Trophoblast cell (in vitro differentiated cells and primary cell): ENCODE data around the gene HNRNPA2B1.

ENCODE experiments used
- DNase-seq, 2 donors: peaks; one replicate each; pipeline ENCODE4 v3.0.0-alpha.2; 2016
- H2AFZ ChIP-seq: 2 replicates; pipeline ENCODE4 v1.6.1; 2013; ENCODE audit warnings: low read length, moderate library complexity, mild to moderate bottlenecking; ENCODE audit not compliant: insufficient read depth, poor library complexity
- H2AK5ac ChIP-seq: 2 replicates; pipeline ENCODE4 v1.6.1; 2013; ENCODE audit warnings: mild to moderate bottlenecking, low read length
- H2BK120ac ChIP-seq: 2 replicates; pipeline ENCODE4 v1.6.1; 2013; ENCODE audit warnings: low read length, mild to moderate bottlenecking, moderate library complexity; ENCODE audit not compliant: insufficient read depth, poor library complexity
- H2BK12ac ChIP-seq: 2 replicates; pipeline ENCODE4 v1.6.1; 2013; ENCODE audit warnings: mild to moderate bottlenecking, low read length, moderate library complexity
- H2BK5ac ChIP-seq: 2 replicates; pipeline ENCODE4 v1.6.1; 2013; ENCODE audit warnings: low read length, low read depth, moderate library complexity, mild to moderate bottlenecking; ENCODE audit not compliant: poor library complexity
- H3K14ac ChIP-seq: 2 replicates; pipeline ENCODE4 v1.6.1; 2013; ENCODE audit warnings: mild to moderate bottlenecking, low read length
- H3K18ac ChIP-seq: 2 replicates; pipeline ENCODE4 v1.6.1; 2013; ENCODE audit warnings: mild to moderate bottlenecking, low read length
- H3K23ac ChIP-seq: 2 replicates; pipeline ENCODE4 v1.6.1; 2013; ENCODE audit warnings: low read length
- H3K27ac ChIP-seq: 2 replicates; pipeline ENCODE4 v1.5.1; 2013; ENCODE audit warnings: low read depth, mild to moderate bottlenecking, inconsistent platforms, low read length, moderate library complexity
- H3K27me3 ChIP-seq: 2 replicates; pipeline ENCODE4 v1.6.1; 2013; ENCODE audit warnings: inconsistent platforms, mild to moderate bottlenecking, low read length, moderate library complexity; ENCODE audit not compliant: insufficient read depth
- H3K36me3 ChIP-seq, 2 experiments: 1 replicate in 1 of 2; 2 replicates in 1 of 2; pipeline ENCODE4 v1.6.1; 2013; ENCODE audit warnings: low read length in 2 of 2, mild to moderate bottlenecking in 2 of 2, moderate library complexity in 1 of 2; ENCODE audit not compliant: insufficient read depth in 2 of 2, control insufficient read depth in 1 of 2
- H3K4ac ChIP-seq: 2 replicates; pipeline ENCODE4 v1.6.1; 2013; ENCODE audit warnings: low read depth, mild to moderate bottlenecking, low read length, moderate library complexity
- H3K4me1 ChIP-seq, 2 experiments: 1 replicate in 1 of 2; 2 replicates in 1 of 2; pipeline ENCODE4 v1.6.1; 2013; ENCODE audit warnings: low read length in 2 of 2, mild to moderate bottlenecking in 2 of 2, moderate library complexity in 1 of 2; ENCODE audit not compliant: insufficient read depth in 2 of 2, control insufficient read depth in 1 of 2
- H3K4me2 ChIP-seq: 2 replicates; pipeline ENCODE4 v1.6.1; 2013; ENCODE audit warnings: inconsistent platforms, mild to moderate bottlenecking, low read length, moderate library complexity
- H3K4me3 ChIP-seq: 2 replicates; pipeline ENCODE4 v1.5.1; 2013; ENCODE audit warnings: mild to moderate bottlenecking, low read depth, low read length, inconsistent platforms
- H3K79me1 ChIP-seq: one replicate; pipeline ENCODE4 v1.6.1; 2013; ENCODE audit warnings: low read length
- H3K79me2 ChIP-seq: 2 replicates; pipeline ENCODE4 v1.6.1; 2013; ENCODE audit warnings: low read length, mild to moderate bottlenecking; ENCODE audit not compliant: control insufficient read depth, insufficient read depth, poor library complexity
- H3K9ac ChIP-seq: 2 replicates; pipeline ENCODE4 v1.6.1; 2013; ENCODE audit warnings: mild to moderate bottlenecking, low read length
- H3K9me3 ChIP-seq: 2 replicates; pipeline ENCODE4 v1.6.1; 2013; ENCODE audit warnings: low read depth, mild to moderate bottlenecking, control low read depth, inconsistent platforms, low read length; ENCODE audit not compliant: insufficient read depth
- H4K12ac ChIP-seq: 2 replicates; pipeline ENCODE4 v1.6.1; 2013; ENCODE audit warnings: low read depth, mild to moderate bottlenecking, low read length, moderate library complexity
- H4K8ac ChIP-seq: 2 replicates; pipeline ENCODE4 v1.6.1; 2013; ENCODE audit warnings: low read depth, mild to moderate bottlenecking, low read length, moderate library complexity
- H4K91ac ChIP-seq: one replicate; pipeline ENCODE4 v1.6.1; 2013; ENCODE audit warnings: low read depth, mild to moderate bottlenecking, low read length, moderate library complexity
- WGBS: extraction: QIAGEN DNeasy Blood & Tissue Kit; methylation state at CpG from one replicate; pipeline ENCODE4 v1.1.7; 2013; ENCODE audit warnings: missing lambda C conversion rate; ENCODE audit not compliant: insufficient read length, insufficient coverage; ENCODE audit errors: extremely low coverage; 5-methylcytosine and 5-hydroxymethylcytosine counted together

The HNRNPA2B1 gene

DNA sequence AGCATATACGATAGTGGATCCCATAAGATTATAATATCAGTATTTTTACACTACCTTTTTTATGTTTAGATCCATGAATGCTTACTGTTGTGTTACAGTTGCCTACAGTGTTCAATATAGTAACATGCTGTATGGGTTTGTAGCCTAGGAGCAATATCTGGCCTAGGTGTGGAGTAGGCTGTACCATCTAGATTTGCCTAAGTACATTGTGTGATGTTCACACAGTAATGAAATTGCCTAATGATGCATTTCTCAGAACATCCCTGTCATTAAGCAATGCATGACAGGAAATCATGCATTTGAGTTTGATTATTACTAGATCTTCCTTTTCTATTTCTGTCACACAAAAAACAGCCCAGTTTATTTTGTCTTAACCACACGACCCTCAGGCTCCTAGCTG lies 15.5 kb upstream of the HNRNPA2B1 start:
- H2AFZ ChIP-seq = no peak overlapping the region
- no peak overlapping the region for H3K4me2 ChIP-seq
- H3K4me1 ChIP-seq = no peaks in the 10 kb centered on the region
- H4K8ac ChIP-seq = no peak overlapping the region
- no peaks in the 10 kb centered on the region for H3K36me3 ChIP-seq
- WGBS = no CpG with 5 or more reads among the region's 2 CpGs
- no peaks in the 10 kb centered on the region for H3K79me2 ChIP-seq
- no peak overlapping the region for H3K4me3 ChIP-seq
- H2BK12ac ChIP-seq = no peak overlapping the region
- H3K9me3 ChIP-seq = no peaks in the 10 kb centered on the region
- DNase-seq = no peak
- H3K18ac ChIP-seq = no peak overlapping the region
- no peak overlapping the region for H2AK5ac ChIP-seq
- H3K23ac ChIP-seq = no peak overlapping the region
- no peak overlapping the region for H3K9ac ChIP-seq
- no peaks in the 10 kb centered on the region for H3K27me3 ChIP-seq
- H3K79me1 ChIP-seq = no peaks in the 10 kb centered on the region
- H3K4ac ChIP-seq = no peak overlapping the region
- H4K91ac ChIP-seq = no peak overlapping the region
- H2BK5ac ChIP-seq = no peak overlapping the region
- H2BK120ac ChIP-seq = no peak overlapping the region
- H4K12ac ChIP-seq = no peak overlapping the region
- no peak overlapping the region for H3K14ac ChIP-seq
- H3K27ac ChIP-seq = no peak overlapping the region

DNA sequence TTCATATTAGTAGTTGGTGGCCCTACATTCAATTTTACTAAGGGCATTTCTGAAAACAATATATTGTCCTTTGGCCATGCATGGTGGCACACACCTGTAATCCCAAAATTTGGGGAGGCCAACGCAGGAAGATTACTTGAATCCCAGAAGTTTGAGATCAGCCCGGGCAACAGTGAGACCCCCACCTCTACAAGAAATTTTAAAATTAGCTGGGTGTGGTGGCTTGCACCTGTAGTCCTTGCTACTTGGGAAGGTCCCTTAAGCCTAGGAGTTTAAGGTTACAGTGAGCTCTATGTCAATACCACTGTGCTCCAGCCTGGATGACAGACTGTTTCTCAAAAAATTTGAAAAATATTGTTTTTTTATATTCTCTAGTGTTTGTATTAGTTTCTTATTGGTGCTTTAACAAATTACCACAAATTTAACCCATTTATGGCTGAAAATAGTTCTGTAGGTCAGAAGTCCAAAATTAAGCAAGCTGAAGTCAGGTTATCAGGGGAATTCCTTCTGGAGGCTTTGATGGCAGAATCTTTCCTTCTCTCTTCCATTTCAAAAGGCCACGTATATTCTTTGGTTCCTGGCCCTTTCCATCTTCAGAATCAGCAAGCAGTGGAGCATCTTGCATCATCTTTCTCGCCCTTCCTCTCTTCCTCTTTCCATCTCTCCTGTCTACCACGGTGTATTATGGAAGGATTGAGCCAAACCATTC lies 13.4 kb upstream of the HNRNPA2B1 start:
- H3K18ac ChIP-seq = no peak overlapping the region

DNA sequence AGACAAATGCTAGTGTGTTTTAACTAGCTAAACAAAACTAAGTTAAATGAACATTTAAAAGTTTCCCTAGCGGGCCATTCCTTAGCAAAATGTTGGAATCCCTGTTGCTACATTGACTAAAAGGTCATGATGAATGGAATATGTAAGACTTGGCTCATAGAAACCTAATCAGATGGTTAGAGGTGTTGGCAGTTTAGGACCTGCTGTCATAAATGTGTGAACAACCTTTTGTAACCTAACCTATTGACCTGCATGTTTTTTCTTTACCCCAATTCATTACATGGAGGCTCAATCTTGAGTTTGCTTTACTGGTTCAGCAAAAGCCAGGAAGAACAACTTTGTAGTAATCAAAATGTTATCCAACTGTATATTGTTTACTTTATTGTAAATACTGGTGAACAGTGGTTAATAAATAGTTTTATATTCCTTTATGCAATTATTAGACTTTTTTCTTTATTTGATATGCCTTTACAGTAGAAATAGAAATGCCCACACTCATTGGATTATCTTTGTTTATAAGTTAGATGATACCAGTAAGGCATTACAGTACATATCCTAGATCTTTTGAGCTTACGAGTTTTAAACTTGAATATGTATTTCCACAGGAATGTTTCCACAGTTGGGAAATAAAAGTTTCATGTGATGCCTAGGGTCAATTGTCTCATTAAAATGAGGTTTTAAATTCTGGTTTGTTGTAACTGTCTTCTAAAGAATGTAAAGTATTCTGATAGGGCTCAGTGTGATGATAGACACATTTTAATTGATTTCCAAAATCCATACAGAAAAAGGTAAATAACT lies 12.6 kb upstream of the HNRNPA2B1 start:
- Histone ChIP-seq H3K79me2 (no peaks in the 10 kb centered on the region), H3K4me1 (no peaks in the 10 kb centered on the region), H2BK120ac (no peak overlapping the region), H3K79me1 (no peaks in the 10 kb centered on the region), H3K9me3 (no peaks in the 10 kb centered on the region), H3K4ac (no peak overlapping the region), H4K91ac (no peak overlapping the region), H3K27me3 (no peaks in the 10 kb centered on the region), H2BK12ac (no peak overlapping the region), H3K23ac (no peak overlapping the region), H3K4me3 (no peak overlapping the region), H3K14ac (no peak overlapping the region), H3K18ac (no peak overlapping the region), H4K12ac (no peak overlapping the region), H2BK5ac (no peak overlapping the region), H2AFZ (no peak overlapping the region), H3K4me2 (no peak overlapping the region), H3K36me3 (peaks cover 13 to 21% of the 10 kb centered on the region in 2 experiments), H2AK5ac (no peak overlapping the region), H4K8ac (no peak overlapping the region), H3K9ac (no peak overlapping the region), H3K27ac (no peak overlapping the region)
- DNase-seq = peak in 1 of 2 donors; percentile 17
- WGBS = no CpG with 5 or more reads among the region's 2 CpGs

More for the DNA sequence above, 13.4 kb upstream of the HNRNPA2B1 start:
- H4K91ac ChIP-seq = no peak overlapping the region
- WGBS = no CpG with 5 or more reads among the region's 5 CpGs
- H2BK12ac ChIP-seq = no peak overlapping the region
- H2AK5ac ChIP-seq = no peak overlapping the region
- H3K4me2 ChIP-seq = no peak overlapping the region
- peaks cover 7 to 15% of the 10 kb centered on the region in 2 experiments for H3K36me3 ChIP-seq
- H2BK5ac ChIP-seq = no peak overlapping the region
- H3K9ac ChIP-seq = no peak overlapping the region
- H3K4me3 ChIP-seq = no peak overlapping the region
- H4K8ac ChIP-seq = no peak overlapping the region
- H3K14ac ChIP-seq = no peak overlapping the region
- H3K9me3 ChIP-seq = no peaks in the 10 kb centered on the region
- DNase-seq = no peak
- no peaks in the 10 kb centered on the region for H3K4me1 ChIP-seq
- H3K27me3 ChIP-seq = no peaks in the 10 kb centered on the region
- H3K79me1 ChIP-seq = no peaks in the 10 kb centered on the region
- H2BK120ac ChIP-seq = no peak overlapping the region
- H3K79me2 ChIP-seq = no peaks in the 10 kb centered on the region
- H3K4ac ChIP-seq = no peak overlapping the region
- H3K23ac ChIP-seq = no peak overlapping the region
- no peak overlapping the region for H4K12ac ChIP-seq
- no peak overlapping the region for H3K27ac ChIP-seq
- H2AFZ ChIP-seq = no peak overlapping the region

DNA sequence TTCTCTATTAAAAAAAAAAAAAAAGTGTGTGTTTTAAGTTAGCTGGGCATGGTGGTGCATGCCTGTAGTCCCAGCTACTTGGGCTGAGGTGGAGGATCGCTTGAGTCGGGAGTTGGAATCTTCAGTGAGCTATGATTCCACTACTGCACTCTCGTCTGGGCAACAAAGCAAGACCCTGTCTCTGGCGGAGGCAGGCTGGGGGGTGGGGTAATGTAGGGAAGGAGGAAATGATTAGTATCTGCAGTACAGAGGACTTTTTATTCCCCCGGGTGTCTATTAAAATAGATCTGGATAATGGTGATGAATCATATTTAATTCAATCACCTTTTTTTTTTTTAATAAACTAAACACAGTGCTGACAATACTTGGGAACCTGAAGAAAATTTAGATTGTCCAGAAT lies 7.5 kb upstream of the HNRNPA2B1 start:
- H3K27ac ChIP-seq = no peak overlapping the region
- no peak overlapping the region for H3K4me2 ChIP-seq
- H4K8ac ChIP-seq = no peak overlapping the region
- no peak overlapping the region for H4K12ac ChIP-seq
- H2BK5ac ChIP-seq = no peak overlapping the region
- H3K9ac ChIP-seq = no peak overlapping the region
- H3K4me1 ChIP-seq = no peaks in the 10 kb centered on the region
- H3K23ac ChIP-seq = no peak overlapping the region
- no peak overlapping the region for H3K18ac ChIP-seq
- peaks cover 25 to 36% of the 10 kb centered on the region in 2 experiments for H3K36me3 ChIP-seq
- H3K9me3 ChIP-seq = no peaks in the 10 kb centered on the region
- no peaks in the 10 kb centered on the region for H3K79me1 ChIP-seq
- H2AFZ ChIP-seq = no peak overlapping the region
- H3K4ac ChIP-seq = no peak overlapping the region
- H2BK120ac ChIP-seq = no peak overlapping the region
- no peak overlapping the region for H3K4me3 ChIP-seq
- no peaks in the 10 kb centered on the region for H3K27me3 ChIP-seq
- H3K79me2 ChIP-seq = peaks cover 4% of the 10 kb centered on the region
- no peak for DNase-seq
- H4K91ac ChIP-seq = no peak overlapping the region
- no CpG with 5 or more reads among the region's 5 CpGs for WGBS
- no peak overlapping the region for H2AK5ac ChIP-seq
- H3K14ac ChIP-seq = no peak overlapping the region
- H2BK12ac ChIP-seq = no peak overlapping the region
